ENCODE measurements around the gene CC2D1A. TPM values are rescaled to one million over a fixed set of nuclear protein-coding genes. Genes with fewer than 3 reads are reported as not detected.
A peak's percentile ranks its signal among the peaks of the same experiment; 100 is the strongest.

The CC2D1A gene
- total RNA-seq, 1 experiment from 2014 or later, result 15.3 TPM

DNA sequence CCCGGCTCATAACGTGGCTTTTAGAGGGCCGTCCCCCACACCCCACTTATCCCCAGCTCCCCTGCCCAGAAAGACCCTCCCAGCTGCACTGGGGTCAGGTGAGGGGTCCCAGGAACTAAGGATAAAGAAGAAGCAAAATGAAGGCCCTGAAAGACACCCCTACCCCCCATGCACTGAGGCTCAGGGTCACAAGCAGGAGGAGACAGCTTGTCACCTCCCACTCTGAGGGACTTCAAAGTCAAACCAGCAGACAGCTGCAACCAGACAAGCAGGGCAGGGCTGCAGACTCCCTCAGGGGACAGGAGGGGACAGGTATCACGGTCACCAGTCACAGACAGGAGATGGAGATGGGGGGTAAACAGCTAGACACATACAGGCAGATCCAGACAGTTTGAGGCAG is 35.1 kb upstream of the CC2D1A start:
- H3K4me3 ChIP-seq, result no peak overlapping the region
- H3K36me3 ChIP-seq, result no peaks in the 10 kb centered on the region
- peaks cover 15% of the 10 kb centered on the region for H3K4me1 ChIP-seq
- DNase-seq, result peak in 1 of 2 experiments; percentile 29
- H3K27me3 ChIP-seq, result no peaks in the 10 kb centered on the region
- H3K9me3 ChIP-seq (replicated peaks), result no peaks in the 10 kb centered on the region
- peak overlapping the region; percentile 27 for H3K27ac ChIP-seq

- no peaks in the 10 kb centered on the region for H3K9me3 ChIP-seq (replicated peaks)
- DNase-seq, result no peak
- peaks cover 11% of the 10 kb centered on the region for H3K4me1 ChIP-seq
- H3K4me3 ChIP-seq, result no peak overlapping the region
- H3K36me3 ChIP-seq, result no peaks in the 10 kb centered on the region
- H3K27ac ChIP-seq, result no peak overlapping the region
- no peaks in the 10 kb centered on the region for H3K27me3 ChIP-seq
Observed at GRCh38 chr19:13872339-13872694, 33.7 kb upstream of the CC2D1A start.

- peaks cover 11% of the 10 kb centered on the region for H3K4me1 ChIP-seq
- no peaks in the 10 kb centered on the region for H3K9me3 ChIP-seq (replicated peaks)
- H3K4me3 ChIP-seq, result no peak overlapping the region
- peak in 1 of 2 experiments; percentile 15 for DNase-seq
- H3K36me3 ChIP-seq, result no peaks in the 10 kb centered on the region
- H3K27me3 ChIP-seq, result no peaks in the 10 kb centered on the region
- no peak overlapping the region for H3K27ac ChIP-seq
Observed at GRCh38 chr19:13872695-13873389, 33.2 kb upstream of the CC2D1A start.

DNA sequence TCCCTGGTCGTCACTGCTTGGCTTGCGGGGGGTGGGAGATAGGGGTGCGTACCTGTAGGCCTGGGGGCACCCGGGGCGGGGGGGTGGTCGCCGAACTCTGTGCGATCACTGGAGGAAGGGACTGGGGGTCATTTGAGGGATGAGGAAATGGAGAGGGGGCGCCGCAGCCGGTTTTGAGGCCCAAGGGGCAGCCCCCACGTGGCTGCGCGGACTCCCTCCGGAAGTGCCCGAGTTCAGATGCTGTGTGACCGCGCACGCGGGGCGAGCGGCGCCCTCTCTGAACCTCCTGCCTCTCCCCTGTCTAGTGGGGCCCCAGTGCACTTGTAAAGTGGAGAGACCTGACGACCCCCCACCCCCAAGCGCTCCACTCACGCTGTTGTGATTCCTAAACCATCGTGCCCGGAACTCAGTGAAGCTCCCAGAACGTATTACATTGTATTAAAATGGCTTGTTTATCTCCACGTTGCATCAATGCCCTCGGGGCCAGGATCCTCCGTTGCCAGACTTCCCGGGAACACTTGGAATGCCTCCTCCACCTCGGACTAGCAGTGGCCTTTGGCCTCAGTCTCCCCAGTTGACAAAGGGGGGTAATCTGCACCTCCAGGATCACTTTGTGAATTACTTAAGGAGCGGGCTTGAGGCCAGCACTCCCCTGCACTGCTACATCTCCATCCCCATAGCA is 32.0 kb upstream of the CC2D1A start:
- Histone ChIP-seq H3K27ac (no peak overlapping the region), H3K27me3 (no peaks in the 10 kb centered on the region), H3K4me3 (no peak overlapping the region), H3K36me3 (no peaks in the 10 kb centered on the region), H3K4me1 (peaks cover 11% of the 10 kb centered on the region), H3K9me3 (replicated peaks) (no peaks in the 10 kb centered on the region)
- DNase-seq, result no peak

GRCh38 chr19:13875824-13876223 is 30.2 kb upstream of the CC2D1A start:
- Histone ChIP-seq H3K4me1 (peaks cover 16% of the 10 kb centered on the region), H3K27me3 (no peaks in the 10 kb centered on the region), H3K27ac (no peak overlapping the region), H3K36me3 (no peaks in the 10 kb centered on the region), H3K4me3 (no peak overlapping the region), H3K9me3 (replicated peaks) (no peaks in the 10 kb centered on the region)
- DNase-seq, result no peak

GRCh38 chr19:13876834-13877233 is 29.2 kb upstream of the CC2D1A start, which contains the start of gene NANOS3:
Gene NANOS3 (plus strand): TSS chr19:13877134. CDS start chr19:13877249, 115 bp downstream.
- peaks cover 13% of the 10 kb centered on the region for H3K4me1 ChIP-seq
- no peaks in the 10 kb centered on the region for H3K27me3 ChIP-seq
- no peaks in the 10 kb centered on the region for H3K9me3 ChIP-seq (replicated peaks)
- H3K36me3 ChIP-seq, result no peaks in the 10 kb centered on the region
- no peak within 1 kb of the TSS for H3K4me3 ChIP-seq
- no peak within 1 kb of the TSS for H3K27ac ChIP-seq
- no peak for DNase-seq

GRCh38 chr19:13877303-13877702 is 28.7 kb upstream of the CC2D1A start:
- Histone ChIP-seq H3K36me3 (no peaks in the 10 kb centered on the region), H3K4me3 (no peak overlapping the region)

DNA sequence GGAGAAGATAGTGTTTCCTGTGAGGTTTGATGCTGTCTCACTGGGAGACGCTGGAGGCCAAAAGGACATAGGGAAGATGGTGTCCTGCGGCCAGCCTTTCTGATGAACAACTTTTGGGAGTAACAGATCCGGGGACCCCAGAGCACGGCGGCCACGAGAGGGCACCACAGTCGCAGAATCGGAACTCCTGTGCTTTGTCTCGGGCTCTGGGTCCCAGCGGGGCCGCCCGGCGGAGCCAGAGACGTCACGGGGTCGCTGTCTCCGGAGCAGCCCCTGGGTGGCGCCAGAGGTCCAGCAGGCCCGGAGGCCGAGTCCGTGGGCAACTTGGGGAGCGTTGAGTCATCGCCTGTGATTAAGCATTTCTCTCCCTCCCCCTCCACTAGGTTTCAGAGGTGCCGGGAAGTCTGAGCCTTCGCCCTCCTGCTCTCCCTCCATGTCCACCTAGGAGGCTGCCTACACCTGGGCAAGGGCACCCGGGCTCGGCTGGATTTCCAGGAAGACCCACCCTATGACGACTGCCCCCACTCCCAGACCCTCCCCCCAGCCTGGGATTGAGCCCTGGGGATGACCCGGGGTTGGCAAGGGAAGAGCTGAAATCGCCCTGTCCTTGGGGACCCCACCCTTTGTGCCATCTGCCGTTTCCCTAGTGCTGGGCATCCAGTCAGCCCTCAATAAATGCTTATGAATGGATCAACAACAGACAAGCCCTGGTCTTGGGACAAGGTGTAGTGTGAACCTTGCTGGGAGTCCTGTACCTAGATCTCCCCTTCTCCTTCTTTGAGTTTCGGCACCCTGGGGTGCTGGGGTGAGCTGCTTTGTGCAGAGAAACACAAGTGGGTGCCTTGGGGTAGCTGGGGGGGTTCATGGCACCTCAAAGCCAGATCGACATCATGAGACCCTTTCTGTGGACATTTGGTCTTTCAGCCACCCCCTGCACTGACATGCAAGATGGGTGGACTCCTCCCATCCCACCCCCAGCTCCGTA is 25.6 kb upstream of the CC2D1A start:
- DNase-seq, result peak; percentile 98 to 99
- Histone ChIP-seq H3K27me3 (no peaks in the 10 kb centered on the region; the same call in 1 of the 2 replicates), H3K4me3 (peak overlapping the region; percentile 7; the same call in 1 of the 2 replicates), H3K9me3 (replicated peaks) (no peaks in the 10 kb centered on the region), H3K27ac (peak overlapping the region; percentile 55), H3K4me1 (peaks cover 18% of the 10 kb centered on the region), H3K36me3 (no peaks in the 10 kb centered on the region)

More at GRCh38 chr19:13877303-13877702, 28.7 kb upstream of the CC2D1A start:
- Histone ChIP-seq H3K9me3 (replicated peaks) (no peaks in the 10 kb centered on the region), H3K27ac (no peak overlapping the region), H3K27me3 (no peaks in the 10 kb centered on the region), H3K4me1 (peaks cover 16% of the 10 kb centered on the region)
- no peak for DNase-seq

DNA sequence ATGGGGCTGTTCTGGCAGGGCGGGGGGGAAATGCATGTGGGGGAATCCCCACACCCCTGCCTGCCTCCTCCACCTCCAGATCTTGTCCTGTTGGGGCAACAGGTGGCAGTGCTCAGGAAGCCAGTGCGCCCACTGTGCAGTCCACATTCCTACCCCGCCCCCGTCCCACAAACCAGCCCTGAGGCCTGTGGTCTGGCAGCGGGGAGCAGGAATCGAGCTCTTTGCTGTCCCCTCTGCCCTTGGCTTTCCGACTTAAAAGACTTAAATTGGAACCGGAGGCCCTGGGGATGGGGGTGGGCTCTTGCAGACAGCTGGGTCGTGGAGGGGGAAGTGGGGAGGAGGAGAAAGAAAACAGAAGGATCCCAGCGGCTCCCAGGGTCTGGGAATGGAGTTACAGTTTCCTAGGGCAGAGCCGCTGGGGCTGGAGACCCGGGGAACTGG is 24.7 kb upstream of the CC2D1A start:
- H3K9me3 ChIP-seq (replicated peaks), result no peaks in the 10 kb centered on the region
- peaks cover 2% of the 10 kb centered on the region; the same call in 1 of the 2 replicates for H3K27me3 ChIP-seq
- H3K36me3 ChIP-seq, result no peaks in the 10 kb centered on the region
- DNase-seq, result peak; percentile 93 to 96
- peak overlapping the region; percentile 20 for H3K4me3 ChIP-seq
- peaks cover 18% of the 10 kb centered on the region for H3K4me1 ChIP-seq
- peak overlapping the region; percentile 55; the same call in 1 of the 2 replicates for H3K27ac ChIP-seq

GRCh38 chr19:13881692-13882418 is 24.1 kb upstream of the CC2D1A start:
- peak; percentile 51 to 64 for DNase-seq
- Histone ChIP-seq H3K27ac (peak overlapping the region; percentile 55; the same call in 1 of the 2 replicates), H3K9me3 (replicated peaks) (no peaks in the 10 kb centered on the region)

DNA sequence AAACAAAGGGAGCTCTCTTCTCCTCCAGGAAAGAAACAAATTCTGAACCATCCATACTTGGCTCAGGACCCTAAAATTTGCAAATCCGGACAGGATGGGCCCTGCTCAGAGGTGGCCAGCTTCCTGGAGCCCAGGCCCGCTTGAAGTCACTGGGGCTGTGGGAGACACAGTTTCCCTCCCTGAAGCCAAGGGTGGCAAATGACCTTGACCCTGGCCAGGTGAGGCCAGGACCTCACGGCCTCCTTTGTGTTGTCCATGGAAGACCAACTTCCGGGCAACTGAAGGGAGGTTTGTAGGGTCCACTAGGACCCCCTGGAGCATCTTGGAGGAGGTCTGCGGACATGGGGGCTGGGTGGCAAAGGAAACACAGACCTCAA is 23.6 kb upstream of the CC2D1A start:
- no peak for DNase-seq
- Histone ChIP-seq H3K4me3 (no peak overlapping the region), H3K27me3 (peaks cover 2% of the 10 kb centered on the region; the same call in 1 of the 2 replicates), H3K27ac (no peak overlapping the region), H3K36me3 (no peaks in the 10 kb centered on the region), H3K4me1 (peaks cover 18% of the 10 kb centered on the region), H3K9me3 (replicated peaks) (no peaks in the 10 kb centered on the region)

More at GRCh38 chr19:13881692-13882418, 24.1 kb upstream of the CC2D1A start:
- Histone ChIP-seq H3K4me3 (peak overlapping the region; percentile 20), H3K27me3 (peaks cover 2% of the 10 kb centered on the region; the same call in 1 of the 2 replicates), H3K36me3 (no peaks in the 10 kb centered on the region), H3K4me1 (peaks cover 18% of the 10 kb centered on the region)

DNA sequence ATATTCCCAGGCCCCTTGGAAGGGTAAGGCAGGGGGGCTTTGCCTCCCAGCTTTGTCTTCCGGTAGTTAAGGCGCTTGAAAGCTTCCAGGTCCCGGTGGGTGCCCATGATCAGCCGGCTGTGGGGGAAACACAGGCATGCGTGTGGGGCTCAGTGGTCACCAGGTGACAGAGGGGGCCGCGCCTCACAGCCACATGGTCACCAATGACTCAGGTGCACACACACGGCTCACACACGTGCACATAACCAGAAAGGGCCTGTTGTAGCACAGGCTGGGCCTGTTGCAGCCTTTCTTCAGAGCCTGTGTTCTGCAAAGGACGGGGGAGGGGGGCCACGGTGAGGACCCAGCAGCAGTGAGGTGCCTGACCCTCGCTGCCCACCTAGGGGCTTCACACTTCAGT is 23.2 kb upstream of the CC2D1A start:
- H3K27me3 ChIP-seq, result peaks cover 2% of the 10 kb centered on the region; the same call in 1 of the 2 replicates
- H3K4me1 ChIP-seq, result peaks cover 18% of the 10 kb centered on the region
- no peak overlapping the region for H3K27ac ChIP-seq
- H3K9me3 ChIP-seq (replicated peaks), result no peaks in the 10 kb centered on the region
- DNase-seq, result no peak
- no peak overlapping the region for H3K4me3 ChIP-seq
- no peaks in the 10 kb centered on the region for H3K36me3 ChIP-seq

GRCh38 chr19:13883516-13884064 is 22.4 kb upstream of the CC2D1A start:
- DNase-seq, result peak in 1 of 2 experiments; percentile 42
- Histone ChIP-seq H3K27me3 (peaks cover 2% of the 10 kb centered on the region; the same call in 1 of the 2 replicates), H3K36me3 (no peaks in the 10 kb centered on the region), H3K27ac (no peak overlapping the region), H3K9me3 (replicated peaks) (no peaks in the 10 kb centered on the region), H3K4me1 (peaks cover 18% of the 10 kb centered on the region), H3K4me3 (no peak overlapping the region)
